ENCODE results near the gene PHKB.

DNA sequence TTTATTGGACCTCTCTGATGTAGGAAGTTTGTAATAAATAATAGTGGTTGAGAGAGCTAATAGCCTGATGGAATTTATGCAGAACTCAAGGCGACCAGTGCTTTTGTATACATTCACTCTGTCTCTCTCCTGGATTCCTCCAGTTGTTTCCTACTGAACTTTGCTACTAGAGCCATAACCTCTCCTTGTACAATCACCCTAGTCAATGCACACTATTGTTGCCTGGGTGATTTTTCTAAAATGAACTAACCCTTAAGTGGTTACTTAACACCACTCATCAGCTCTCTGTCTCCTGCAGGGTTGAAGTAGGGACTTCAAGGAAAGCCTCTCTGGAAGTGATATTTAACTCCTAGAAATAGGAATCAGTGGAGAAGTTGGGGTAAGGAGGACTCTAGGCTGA is 9.7 kb downstream of the PHKB start:
- no peak for TF ChIP-seq EZH2phosphoT487 (IDR thresholded peaks at IDR 0.05; ENCODE audit: insufficient read depth, low read depth)
- no peak for TF ChIP-seq EZH2 (IDR thresholded peaks at IDR 0.05; ENCODE audit: insufficient read depth, poor library complexity, severe bottlenecking)

All from GM23248 (cell line).